Gastroesophageal sphincter (tissue), 3 donors: Measurements from ENCODE around the gene SIVA1.

Source experiments
- CTCF ChIP-seq, 4 experiments: fragments of 200-600 bp in 2 of 4; fragments of 450-650 bp in 2 of 4; sonication (generic) in 1 of 4; IDR thresholded peaks; one replicate each; pipeline ENCODE4 v1.5.1; 2017 to 2019; ENCODE audit warnings: antibody characterized with exemption in 4 of 4, mild to moderate bottlenecking in 2 of 4, moderate library complexity in 2 of 4
- POLR2A ChIP-seq, 2 donors: fragments of 450-650 bp; IDR thresholded peaks; one replicate each; pipeline ENCODE4 v1.6.1; 2017; ENCODE audit warnings: antibody characterized with exemption in 2 of 2, mild to moderate bottlenecking in 2 of 2, moderate library complexity in 1 of 2

- TF ChIP-seq CTCF (IDR thresholded peaks at IDR 0.05) = no peak
- TF ChIP-seq POLR2A (IDR thresholded peaks at IDR 0.05) = no peak
Measured at GRCh38 chr14:104746071-104746545, 6.8 kb upstream of the SIVA1 start.
